ENCODE measurements around the gene FAM3B.

FAM3B gene

GRCh38 chr21:41345356-41345755 is 28.8 kb downstream of the FAM3B start:
- TF ChIP-seq POLR2AphosphoS5 (IDR thresholded peaks at IDR 0.05; ENCODE audit: low read depth) (no peak), REST (IDR thresholded peaks at IDR 0.05; ENCODE audit: insufficient replicate concordance, low read depth) (no peak)
- H3K4me3 ChIP-seq (replicated peaks; ENCODE audit: insufficient read depth, low read length): no peak overlapping the region
- H3K27ac ChIP-seq (replicated peaks): no peak overlapping the region
- DNase-seq (ENCODE audit: low read depth in 1 of 2, low spot score in 1 of 2): no peak
- H3K27me3 ChIP-seq (ENCODE audit: insufficient read depth, poor library complexity, severe bottlenecking): no peaks in the 10 kb centered on the region

- no peak overlapping the region for H3K4me3 ChIP-seq (replicated peaks; ENCODE audit: insufficient read depth, low read length)
- H3K27ac ChIP-seq (replicated peaks): no peak overlapping the region
- TF ChIP-seq GABPA (IDR thresholded peaks at IDR 0.05; ENCODE audit: low read depth) (no peak), CTCF (IDR thresholded peaks at IDR 0.05; ENCODE audit: insufficient read depth, low read length) (no peak), SPI1 (IDR thresholded peaks at IDR 0.05; ENCODE audit: borderline replicate concordance, low read depth) (no peak), REST (IDR thresholded peaks at IDR 0.05; ENCODE audit: insufficient replicate concordance, low read depth) (no peak), POLR2AphosphoS5 (IDR thresholded peaks at IDR 0.05; ENCODE audit: low read depth) (no peak)
- no peak for DNase-seq (ENCODE audit: low read depth in 1 of 2, low spot score in 1 of 2)
- H3K27me3 ChIP-seq (ENCODE audit: insufficient read depth, poor library complexity, severe bottlenecking): no peaks in the 10 kb centered on the region
Observed at GRCh38 chr21:41345934-41346685, 29.5 kb downstream of the FAM3B start.

- Histone ChIP-seq H3K27me3 (ENCODE audit: insufficient read depth, poor library complexity, severe bottlenecking) (no peaks in the 10 kb centered on the region), H3K4me3 (replicated peaks; ENCODE audit: insufficient read depth, low read length) (no peak overlapping the region), H3K27ac (replicated peaks) (no peak overlapping the region)
- no peak for DNase-seq (ENCODE audit: low read depth in 1 of 2, low spot score in 1 of 2)
- TF ChIP-seq GABPA (IDR thresholded peaks at IDR 0.05; ENCODE audit: low read depth) (no peak), CTCF (IDR thresholded peaks at IDR 0.05; ENCODE audit: insufficient read depth, low read length) (no peak), POLR2AphosphoS5 (IDR thresholded peaks at IDR 0.05; ENCODE audit: low read depth) (no peak), SPI1 (IDR thresholded peaks at IDR 0.05; ENCODE audit: borderline replicate concordance, low read depth) (no peak), REST (IDR thresholded peaks at IDR 0.05; ENCODE audit: insufficient replicate concordance, low read depth) (no peak)
Observed at GRCh38 chr21:41346758-41347157, 30.2 kb downstream of the FAM3B start.
